Neural crest cell (in vitro differentiated cells): ENCODE data around the gene AHI1. TPM values are rescaled to one million over a fixed set of nuclear protein-coding genes. Genes with fewer than 3 reads are reported as not detected.

Source experiments
- DNase-seq: peaks from one replicate; pipeline ENCODE4 v3.0.0; 2021; ENCODE audit warnings: low read depth, mixed read lengths, low spot score
- H3K27ac Mint-ChIP-seq: one replicate; pipeline ENCODE4 v1.8.0; 2021; ENCODE audit warnings: mild to moderate bottlenecking, mixed read lengths; ENCODE audit not compliant: unreplicated experiment
- H3K27me3 Mint-ChIP-seq: 2 replicates; pipeline ENCODE4 v1.8.0; 2021; ENCODE audit warnings: low read depth, mild to moderate bottlenecking, mixed read lengths
- H3K36me3 Mint-ChIP-seq: 2 replicates; pipeline ENCODE4 v1.8.0; 2021; ENCODE audit warnings: low read depth, mild to moderate bottlenecking, mixed read lengths
- H3K4me1 Mint-ChIP-seq: 2 replicates; pipeline ENCODE4 v1.8.0; 2021; ENCODE audit warnings: mixed read lengths
- H3K4me3 Mint-ChIP-seq: one replicate; pipeline ENCODE4 v1.8.0; 2021; ENCODE audit warnings: mild to moderate bottlenecking, mixed read lengths
- H3K9me3 Mint-ChIP-seq: 2 replicates; pipeline ENCODE4 v1.8.0; 2021; ENCODE audit warnings: mixed read lengths
- total RNA-seq: library from RNA; stranded (reverse); gene quantifications from 2 replicates; pipeline ENCODE4 v1.2.1, GENCODE V29; 2021
- TF ChIP-seq, protein P1 (sequence below): fragments of 200-600 bp; sonication (generic); conservative IDR thresholded peaks from 2 replicates; pipeline ENCODE4 v1.5.0; 2021; ENCODE audit warnings: antibody characterized with exemption, mild to moderate bottlenecking

AHI1 gene
- total RNA-seq, 1 donor from 2014 or later = 27.6 TPM

DNA sequence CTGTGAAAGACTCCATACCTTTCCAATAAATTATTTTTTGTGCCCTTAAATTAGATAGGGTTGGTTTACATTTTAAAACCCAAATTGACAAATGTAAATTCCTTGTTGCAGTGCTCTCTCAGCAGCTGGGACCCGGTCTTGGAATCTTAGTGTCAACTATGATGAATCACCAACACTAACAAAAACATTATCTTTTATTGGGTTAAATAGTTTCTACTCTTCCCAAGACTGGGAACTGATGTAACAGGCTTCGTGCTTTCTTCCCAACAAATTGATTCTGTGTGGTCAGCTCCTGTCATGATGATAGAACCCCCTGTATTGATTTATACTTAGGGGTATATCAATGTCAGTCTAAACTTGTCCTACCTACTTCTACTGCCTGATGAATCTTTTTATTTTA, 23.2 kb upstream of the AHI1 start:
- no peaks in the 10 kb centered on the region for H3K27me3 Mint-ChIP-seq
- H3K4me3 Mint-ChIP-seq = no peak overlapping the region
- no peak overlapping the region for H3K27ac Mint-ChIP-seq
- TF ChIP-seq, protein P1, sequence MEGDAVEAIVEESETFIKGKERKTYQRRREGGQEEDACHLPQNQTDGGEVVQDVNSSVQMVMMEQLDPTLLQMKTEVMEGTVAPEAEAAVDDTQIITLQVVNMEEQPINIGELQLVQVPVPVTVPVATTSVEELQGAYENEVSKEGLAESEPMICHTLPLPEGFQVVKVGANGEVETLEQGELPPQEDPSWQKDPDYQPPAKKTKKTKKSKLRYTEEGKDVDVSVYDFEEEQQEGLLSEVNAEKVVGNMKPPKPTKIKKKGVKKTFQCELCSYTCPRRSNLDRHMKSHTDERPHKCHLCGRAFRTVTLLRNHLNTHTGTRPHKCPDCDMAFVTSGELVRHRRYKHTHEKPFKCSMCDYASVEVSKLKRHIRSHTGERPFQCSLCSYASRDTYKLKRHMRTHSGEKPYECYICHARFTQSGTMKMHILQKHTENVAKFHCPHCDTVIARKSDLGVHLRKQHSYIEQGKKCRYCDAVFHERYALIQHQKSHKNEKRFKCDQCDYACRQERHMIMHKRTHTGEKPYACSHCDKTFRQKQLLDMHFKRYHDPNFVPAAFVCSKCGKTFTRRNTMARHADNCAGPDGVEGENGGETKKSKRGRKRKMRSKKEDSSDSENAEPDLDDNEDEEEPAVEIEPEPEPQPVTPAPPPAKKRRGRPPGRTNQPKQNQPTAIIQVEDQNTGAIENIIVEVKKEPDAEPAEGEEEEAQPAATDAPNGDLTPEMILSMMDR = no peak
- H3K36me3 Mint-ChIP-seq = peaks cover 9% of the 10 kb centered on the region
- no peak for DNase-seq
- H3K4me1 Mint-ChIP-seq = no peaks in the 10 kb centered on the region
- H3K9me3 Mint-ChIP-seq = peaks cover 6% of the 10 kb centered on the region

DNA sequence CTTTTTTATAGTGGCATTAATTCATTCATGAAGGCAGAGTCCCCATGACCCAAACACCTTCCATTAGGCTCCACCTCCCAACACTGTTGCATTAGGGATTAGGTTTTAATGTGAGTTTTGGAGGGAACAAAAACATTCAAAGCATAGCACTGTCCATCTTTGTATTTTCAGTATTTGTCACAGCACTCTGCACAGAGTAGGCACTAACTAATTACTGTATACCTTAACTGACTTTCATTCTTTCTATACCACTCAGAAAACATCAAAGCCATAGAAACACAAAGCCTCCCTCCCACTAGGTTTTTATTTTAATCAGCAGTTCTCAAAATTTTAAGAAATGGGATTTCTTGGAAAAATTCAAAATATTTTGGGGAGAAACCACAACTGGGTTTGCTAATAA, 21.8 kb upstream of the AHI1 start:
- Mint-ChIP-seq H3K9me3 (peaks cover 6% of the 10 kb centered on the region), H3K4me1 (no peaks in the 10 kb centered on the region), H3K27me3 (no peaks in the 10 kb centered on the region), H3K4me3 (no peak overlapping the region), H3K36me3 (peaks cover 9% of the 10 kb centered on the region), H3K27ac (no peak overlapping the region)
- TF ChIP-seq, protein P1 = no peak
- DNase-seq = no peak

DNA sequence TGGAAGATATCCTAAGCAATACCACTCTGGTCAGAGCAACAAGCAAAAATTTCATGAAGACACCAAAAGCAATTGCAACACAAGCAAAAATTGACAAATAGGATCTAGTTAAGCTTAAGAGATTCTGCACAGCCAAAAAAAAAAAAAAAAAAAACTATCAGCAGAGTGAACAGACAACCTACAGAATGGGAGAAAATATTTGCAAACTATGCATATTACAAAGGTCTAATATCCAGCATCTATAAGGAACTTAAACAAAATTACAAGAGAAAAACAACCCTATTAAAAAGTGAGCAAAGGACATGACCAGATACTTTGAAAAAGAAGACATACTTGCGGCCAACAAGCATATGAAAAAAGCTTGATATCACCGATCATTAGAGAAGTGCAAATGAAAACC, 20.0 kb upstream of the AHI1 start:
- H3K27ac Mint-ChIP-seq = no peak overlapping the region
- H3K4me1 Mint-ChIP-seq = no peaks in the 10 kb centered on the region
- no peak for DNase-seq
- TF ChIP-seq, protein P1 = no peak
- H3K9me3 Mint-ChIP-seq = peaks cover 9% of the 10 kb centered on the region
- no peaks in the 10 kb centered on the region for H3K27me3 Mint-ChIP-seq
- H3K36me3 Mint-ChIP-seq = peaks cover 9% of the 10 kb centered on the region
- no peak overlapping the region for H3K4me3 Mint-ChIP-seq

DNA sequence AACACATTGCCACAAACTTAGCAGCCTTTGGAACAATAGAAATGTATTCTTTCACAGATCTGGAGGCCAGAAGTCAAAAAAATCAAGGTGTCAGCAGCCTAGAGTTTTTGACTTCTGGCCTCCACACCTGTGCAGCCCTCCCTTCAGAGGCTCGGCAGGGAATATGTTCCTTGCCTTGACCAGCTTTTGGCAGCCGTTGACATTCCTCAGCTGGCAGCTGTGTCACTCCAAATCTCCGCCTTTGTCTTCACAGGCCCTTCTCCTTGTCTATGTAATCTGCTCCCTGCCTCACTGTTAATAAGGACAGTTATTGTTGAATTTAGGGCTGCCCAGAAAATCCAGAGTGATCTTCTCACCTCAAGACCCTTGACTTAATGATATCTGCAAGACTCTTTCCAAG, 17.2 kb upstream of the AHI1 start:
- Mint-ChIP-seq H3K4me1 (no peaks in the 10 kb centered on the region), H3K36me3 (peaks cover 12% of the 10 kb centered on the region), H3K4me3 (no peak overlapping the region), H3K9me3 (peaks cover 9% of the 10 kb centered on the region), H3K27ac (no peak overlapping the region), H3K27me3 (no peaks in the 10 kb centered on the region)
- TF ChIP-seq, protein P1 = no peak
- DNase-seq = no peak

DNA sequence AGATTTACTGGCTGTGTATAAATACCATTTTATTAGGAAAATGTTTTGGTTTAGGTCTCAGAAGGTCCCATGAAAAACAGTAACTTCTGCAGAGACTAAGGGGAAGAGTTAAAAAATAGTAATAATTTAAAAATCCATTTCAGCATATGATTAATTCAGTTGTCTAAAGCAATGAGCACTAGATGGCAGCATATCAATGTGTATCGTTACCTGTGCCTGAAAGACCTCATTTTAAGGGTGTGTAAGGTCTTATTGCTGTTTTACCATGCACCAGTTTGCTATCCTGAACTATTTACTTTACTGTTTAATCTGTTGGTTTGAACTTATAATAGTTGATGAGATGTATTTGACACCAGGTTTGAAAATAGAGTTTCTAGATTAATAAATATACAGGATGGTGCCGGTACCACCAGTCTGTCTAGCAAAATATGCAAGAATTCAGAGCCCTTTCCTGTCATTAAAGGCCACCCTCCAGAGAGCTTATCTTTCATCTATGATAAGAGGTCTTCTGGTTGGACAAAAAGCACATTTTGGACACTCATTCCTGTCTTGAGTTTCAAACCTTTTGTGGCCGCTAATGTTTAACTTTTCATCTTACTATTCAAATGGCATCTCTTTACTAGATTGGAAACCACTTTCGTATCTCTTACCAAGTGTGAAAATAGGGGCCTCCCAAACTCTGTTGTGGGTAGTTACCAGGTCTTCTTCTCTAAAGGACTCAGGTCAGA, 8.9 kb upstream of the AHI1 start:
- Mint-ChIP-seq H3K27ac (no peak overlapping the region), H3K9me3 (no peaks in the 10 kb centered on the region), H3K36me3 (no peaks in the 10 kb centered on the region), H3K4me1 (no peaks in the 10 kb centered on the region), H3K27me3 (no peaks in the 10 kb centered on the region), H3K4me3 (no peak overlapping the region)
- TF ChIP-seq, protein P1 = peak; percentile 69
- DNase-seq = no peak
